Endothelial cell of umbilical vein (primary cell): ENCODE results near the gene PKNOX1.

Experiments used
- CTCF ChIP-seq, 2 donors: IDR thresholded peaks; 1 replicate in 1 of 2; 2 replicates in 1 of 2; pipeline ENCODE4 v1.5.1; 2011; ENCODE audit warnings: low read length in 2 of 2, mild to moderate bottlenecking in 2 of 2, moderate library complexity in 2 of 2, control low read depth in 1 of 2, inconsistent platforms in 1 of 2, low read depth in 1 of 2; ENCODE audit not compliant: insufficient read depth in 1 of 2; ENCODE audit errors: extremely low read depth in 1 of 2
- EZH2 ChIP-seq: IDR thresholded peaks from 2 replicates; pipeline ENCODE4 v1.6.1; 2012; ENCODE audit warnings: borderline replicate concordance, low read depth, mild to moderate bottlenecking, moderate library complexity, low read length, inconsistent platforms; ENCODE audit not compliant: severe bottlenecking
- GATA2 ChIP-seq: IDR thresholded peaks from 2 replicates; pipeline ENCODE4 v1.7.0; 2011; ENCODE audit warnings: low read depth, mild to moderate bottlenecking, moderate library complexity, mixed read lengths, low read length; ENCODE audit not compliant: insufficient read length, insufficient read depth
- JUN ChIP-seq: IDR thresholded peaks from 2 replicates; pipeline ENCODE4 v1.6.1; 2011; ENCODE audit warnings: borderline replicate concordance, low read depth; ENCODE audit not compliant: insufficient read length, insufficient read depth
- MYC ChIP-seq: IDR thresholded peaks from one replicate; pipeline ENCODE4 v1.6.1; 2011; ENCODE audit warnings: mild to moderate bottlenecking, low read depth, low read length
- POLR2A ChIP-seq: IDR thresholded peaks from 2 replicates; pipeline ENCODE4 v1.6.1; 2012; ENCODE audit warnings: low read depth, mild to moderate bottlenecking, control low read depth, low read length

- TF ChIP-seq JUN (no peak), MYC (no peak), CTCF (IDR thresholded peaks at IDR 0.05; ENCODE audit: extremely low read depth in 1 of 2, insufficient read depth in 1 of 2, low read depth in 1 of 2, low read length in 2 of 2) (no peak), EZH2 (no peak), POLR2A (no peak), GATA2 (no peak)
These were observed 46.4 kb downstream of the PKNOX1 start for GRCh38 chr21:43020771-43021170.
